ENCODE data around the gene CAMTA1. TPM values are rescaled to one million over a fixed set of nuclear protein-coding genes. Genes with fewer than 3 reads are reported as not detected.

Gene CAMTA1
- total RNA-seq, 4 donors from 2014 or later: 45.3 to 68.9 (median 62.0) TPM

DNA sequence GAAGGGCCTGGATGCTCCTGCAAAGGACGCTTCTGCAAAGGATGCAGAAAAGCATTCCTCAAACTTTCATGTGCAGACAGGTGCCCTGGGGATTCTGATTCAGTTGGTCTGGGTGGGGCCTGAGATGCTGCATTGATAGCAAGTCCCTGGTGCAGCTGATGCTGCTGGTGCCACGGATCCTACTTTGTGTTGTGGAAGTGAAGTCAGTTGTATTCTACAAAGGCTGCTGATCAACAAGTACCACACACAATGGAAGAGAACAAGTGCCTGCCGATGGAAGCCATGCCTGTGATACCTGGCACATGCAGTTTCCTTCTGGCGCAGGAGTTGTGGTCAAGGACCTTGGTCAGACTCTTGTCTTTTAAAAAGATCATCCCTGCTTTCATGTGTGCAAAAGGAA lies 478.8 kb downstream of the CAMTA1 start:
- DNase-seq (ENCODE audit: low spot score): no peak
- TF ChIP-seq, protein P1, sequence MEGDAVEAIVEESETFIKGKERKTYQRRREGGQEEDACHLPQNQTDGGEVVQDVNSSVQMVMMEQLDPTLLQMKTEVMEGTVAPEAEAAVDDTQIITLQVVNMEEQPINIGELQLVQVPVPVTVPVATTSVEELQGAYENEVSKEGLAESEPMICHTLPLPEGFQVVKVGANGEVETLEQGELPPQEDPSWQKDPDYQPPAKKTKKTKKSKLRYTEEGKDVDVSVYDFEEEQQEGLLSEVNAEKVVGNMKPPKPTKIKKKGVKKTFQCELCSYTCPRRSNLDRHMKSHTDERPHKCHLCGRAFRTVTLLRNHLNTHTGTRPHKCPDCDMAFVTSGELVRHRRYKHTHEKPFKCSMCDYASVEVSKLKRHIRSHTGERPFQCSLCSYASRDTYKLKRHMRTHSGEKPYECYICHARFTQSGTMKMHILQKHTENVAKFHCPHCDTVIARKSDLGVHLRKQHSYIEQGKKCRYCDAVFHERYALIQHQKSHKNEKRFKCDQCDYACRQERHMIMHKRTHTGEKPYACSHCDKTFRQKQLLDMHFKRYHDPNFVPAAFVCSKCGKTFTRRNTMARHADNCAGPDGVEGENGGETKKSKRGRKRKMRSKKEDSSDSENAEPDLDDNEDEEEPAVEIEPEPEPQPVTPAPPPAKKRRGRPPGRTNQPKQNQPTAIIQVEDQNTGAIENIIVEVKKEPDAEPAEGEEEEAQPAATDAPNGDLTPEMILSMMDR (IDR thresholded peaks at IDR 0.05): no peak
- ATAC-seq (ENCODE audit: low FRiP score): no peak

DNA sequence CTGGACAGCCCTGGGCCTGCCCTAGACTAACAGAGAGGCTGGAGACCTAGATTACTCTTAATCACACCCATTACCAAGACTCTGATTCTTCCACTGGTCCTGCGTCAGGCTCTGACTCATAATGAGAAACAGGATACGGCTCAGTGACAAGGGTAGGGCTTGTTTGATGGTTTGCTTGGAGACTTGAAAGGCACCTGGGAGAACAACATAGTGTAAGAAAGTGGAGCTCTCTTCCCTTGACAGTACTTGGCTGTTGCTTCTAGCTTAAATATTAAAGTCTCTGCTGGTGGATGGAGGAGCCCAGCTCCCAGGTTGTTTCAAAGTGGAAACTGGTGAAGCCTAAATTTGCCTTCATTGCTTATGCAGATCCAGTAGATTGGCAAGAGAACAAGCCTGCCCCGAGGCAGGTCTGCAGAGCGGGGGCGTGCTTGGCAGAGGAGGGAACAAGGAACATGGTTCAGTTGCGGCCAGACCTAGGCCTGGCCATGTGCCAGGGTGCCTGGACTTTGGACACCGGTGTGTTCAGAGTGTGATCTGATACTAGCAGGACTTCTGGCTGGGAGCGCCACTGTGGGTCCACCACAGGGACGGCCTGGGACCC lies 480.6 kb downstream of the CAMTA1 start:
- ATAC-seq (ENCODE audit: low FRiP score) (no peak), DNase-seq (ENCODE audit: low spot score) (no peak)
- TF ChIP-seq, protein P1 (IDR thresholded peaks at IDR 0.05): no peak

DNA sequence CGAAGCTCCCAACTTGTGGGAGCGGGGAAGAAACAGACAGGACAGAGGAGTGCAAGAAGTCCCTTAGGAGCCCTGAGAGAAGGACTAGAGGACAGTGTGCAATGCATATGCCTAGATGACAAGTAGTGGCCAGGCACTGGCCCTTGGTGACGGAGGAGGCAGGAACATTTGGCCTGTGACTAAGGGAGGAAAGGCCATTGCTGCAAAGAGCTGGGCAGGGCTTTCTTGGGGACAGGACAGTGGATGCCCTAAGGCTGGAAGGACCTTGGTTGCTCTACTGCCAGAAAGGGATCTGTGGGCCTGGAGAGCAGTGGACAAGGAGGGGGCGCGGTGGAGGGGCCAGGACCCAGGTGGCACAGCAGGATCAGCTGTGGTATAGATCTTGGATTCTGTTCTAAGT lies 481.3 kb downstream of the CAMTA1 start:
- DNase-seq (ENCODE audit: low spot score) (no peak), ATAC-seq (ENCODE audit: low FRiP score) (no peak)
- TF ChIP-seq, protein P1 (IDR thresholded peaks at IDR 0.05): no peak

DNA sequence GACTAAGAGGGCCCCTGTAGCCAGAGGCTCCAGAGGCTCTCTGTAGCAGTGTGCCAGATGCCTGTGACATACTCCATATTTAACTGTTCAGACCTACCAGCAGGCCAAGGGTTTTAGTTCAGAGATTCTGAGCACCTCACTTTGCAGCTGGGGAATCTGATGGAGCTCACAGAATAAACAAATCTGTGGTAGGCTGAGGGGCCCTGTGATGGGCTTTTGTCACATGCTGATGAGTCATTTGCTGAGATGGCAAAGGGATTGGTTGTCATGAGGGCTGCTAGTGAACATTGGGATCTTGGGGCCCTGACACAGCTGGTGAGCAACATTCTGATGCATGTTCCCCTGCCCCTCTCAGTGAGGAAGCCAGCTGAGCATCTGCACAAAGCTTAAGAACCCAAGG lies 482.2 kb downstream of the CAMTA1 start:
- TF ChIP-seq, protein P1 (IDR thresholded peaks at IDR 0.05): no peak

DNA sequence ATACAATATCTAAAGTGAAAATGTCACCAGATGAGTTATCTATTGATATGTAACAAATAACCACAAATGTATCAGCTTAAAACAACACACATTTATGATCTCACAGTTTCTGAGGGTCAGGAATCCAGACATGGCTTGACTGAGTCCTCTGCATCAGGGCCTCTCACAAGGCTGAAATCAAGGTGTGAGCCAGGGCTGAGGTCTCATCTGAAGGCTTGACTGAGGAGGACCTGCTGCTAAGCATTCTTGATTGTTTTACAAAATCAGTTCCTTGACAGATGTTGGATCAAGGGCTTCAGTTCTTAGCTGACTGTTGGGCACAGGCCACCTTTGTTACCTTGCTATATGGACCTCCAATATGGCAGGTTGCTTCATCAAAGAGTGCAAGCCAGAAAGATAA lies 483.7 kb downstream of the CAMTA1 start:
- no peak for ATAC-seq (ENCODE audit: low FRiP score)
- TF ChIP-seq, protein P1 (IDR thresholded peaks at IDR 0.05): no peak
- no peak for DNase-seq (ENCODE audit: low spot score)

More for the DNA sequence above, 482.2 kb downstream of the CAMTA1 start:
- no peak for DNase-seq (ENCODE audit: low spot score)
- ATAC-seq (ENCODE audit: low FRiP score): no peak

DNA sequence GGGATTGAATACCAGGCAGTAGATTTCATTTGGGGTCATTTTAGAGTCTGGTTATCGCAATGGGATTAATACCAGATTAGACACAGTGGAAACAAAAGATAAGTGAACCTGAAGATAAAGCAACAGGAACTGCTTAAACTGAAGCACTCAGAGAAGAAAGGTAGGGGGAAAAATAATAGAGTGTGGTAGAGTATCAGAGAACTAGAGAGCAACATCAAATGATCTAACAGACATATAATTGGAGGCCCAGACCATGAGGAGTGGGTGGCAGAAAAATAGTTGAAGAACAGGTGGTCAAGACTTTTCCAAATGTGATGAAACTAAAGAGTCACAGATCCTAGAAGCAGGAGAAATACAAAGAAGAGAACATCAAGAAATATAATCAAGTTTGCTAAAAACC lies 484.3 kb downstream of the CAMTA1 start:
- TF ChIP-seq, protein P1 (IDR thresholded peaks at IDR 0.05): no peak
- ATAC-seq (ENCODE audit: low FRiP score) (no peak), DNase-seq (ENCODE audit: low spot score) (no peak)

DNA sequence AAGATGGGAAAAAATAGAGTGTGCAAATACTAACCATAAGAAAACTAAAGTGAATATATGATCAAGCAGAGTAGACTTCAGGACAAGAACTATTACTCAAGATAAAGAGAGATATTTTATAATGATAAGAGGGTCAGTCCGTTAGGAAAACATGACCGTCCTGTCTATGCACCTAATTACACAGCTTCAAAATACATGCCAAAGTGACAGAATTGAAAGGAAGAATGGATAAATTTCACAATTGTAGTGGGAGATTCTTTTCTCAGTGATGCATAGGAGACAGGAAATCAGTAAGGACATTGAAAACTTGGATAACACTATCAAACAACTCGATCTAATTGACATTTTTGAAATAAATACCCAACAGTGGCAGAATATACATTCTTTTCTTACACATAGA lies 489.0 kb downstream of the CAMTA1 start:
- ATAC-seq (ENCODE audit: low FRiP score) (no peak), DNase-seq (ENCODE audit: low spot score) (no peak)
- TF ChIP-seq, protein P1 (IDR thresholded peaks at IDR 0.05): no peak

Data from omental fat pad (tissue), 4 donors.